Vagina (tissue), 2 donors: ENCODE measurements around the gene MMP3.

Experiments
- POLR2A ChIP-seq, 2 donors: fragments of 450-650 bp; IDR thresholded peaks; one replicate each; pipeline ENCODE4 v1.6.1; 2017; ENCODE audit warnings: antibody characterized with exemption in 2 of 2, mild to moderate bottlenecking in 2 of 2, moderate library complexity in 2 of 2
- POLR2AphosphoS5 ChIP-seq, 2 donors: sonication (generic); formaldehyde crosslinking; IDR thresholded peaks; one replicate each; pipeline ENCODE4 v1.9.0; 2017; ENCODE audit warnings: antibody characterized with exemption in 2 of 2, mild to moderate bottlenecking in 2 of 2, low read depth in 1 of 2; ENCODE audit not compliant: insufficient read depth in 1 of 2
- TF ChIP-seq, protein P1 (sequence below), 3 experiments: fragments of 450-650 bp in 2 of 3; fragments of 200-600 bp in 1 of 3; sonication (generic) in 1 of 3; IDR thresholded peaks; one replicate each; pipeline ENCODE4 v1.5.1; 2017 to 2019; ENCODE audit warnings: antibody characterized with exemption in 3 of 3, mild to moderate bottlenecking in 2 of 3, moderate library complexity in 2 of 3

DNA sequence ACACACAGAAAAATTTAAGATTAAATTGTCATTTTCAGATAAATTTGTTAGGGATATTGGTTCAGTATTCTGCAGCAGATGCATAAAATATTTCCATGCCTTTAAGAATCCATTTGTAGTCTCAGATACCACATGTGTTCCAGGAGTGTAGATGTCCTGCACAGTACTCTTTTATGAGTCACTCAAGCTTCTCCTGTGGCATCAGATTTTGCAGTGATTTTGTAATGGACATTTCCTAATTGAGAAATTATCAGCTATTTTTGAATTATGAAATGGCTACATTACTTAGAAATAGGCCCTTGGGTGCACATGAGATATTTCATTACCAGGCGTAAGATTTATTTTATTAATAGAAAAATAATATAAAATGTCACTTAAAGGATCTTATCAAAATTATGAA is 18.9 kb downstream of the MMP3 start:
- TF ChIP-seq POLR2A (IDR thresholded peaks at IDR 0.05) (no peak), POLR2AphosphoS5 (IDR thresholded peaks at IDR 0.05; ENCODE audit: insufficient read depth in 1 of 2, low read depth in 1 of 2) (no peak)
- TF ChIP-seq, protein P1, sequence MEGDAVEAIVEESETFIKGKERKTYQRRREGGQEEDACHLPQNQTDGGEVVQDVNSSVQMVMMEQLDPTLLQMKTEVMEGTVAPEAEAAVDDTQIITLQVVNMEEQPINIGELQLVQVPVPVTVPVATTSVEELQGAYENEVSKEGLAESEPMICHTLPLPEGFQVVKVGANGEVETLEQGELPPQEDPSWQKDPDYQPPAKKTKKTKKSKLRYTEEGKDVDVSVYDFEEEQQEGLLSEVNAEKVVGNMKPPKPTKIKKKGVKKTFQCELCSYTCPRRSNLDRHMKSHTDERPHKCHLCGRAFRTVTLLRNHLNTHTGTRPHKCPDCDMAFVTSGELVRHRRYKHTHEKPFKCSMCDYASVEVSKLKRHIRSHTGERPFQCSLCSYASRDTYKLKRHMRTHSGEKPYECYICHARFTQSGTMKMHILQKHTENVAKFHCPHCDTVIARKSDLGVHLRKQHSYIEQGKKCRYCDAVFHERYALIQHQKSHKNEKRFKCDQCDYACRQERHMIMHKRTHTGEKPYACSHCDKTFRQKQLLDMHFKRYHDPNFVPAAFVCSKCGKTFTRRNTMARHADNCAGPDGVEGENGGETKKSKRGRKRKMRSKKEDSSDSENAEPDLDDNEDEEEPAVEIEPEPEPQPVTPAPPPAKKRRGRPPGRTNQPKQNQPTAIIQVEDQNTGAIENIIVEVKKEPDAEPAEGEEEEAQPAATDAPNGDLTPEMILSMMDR (IDR thresholded peaks at IDR 0.05) = no peak
